Measurements from ENCODE around the gene RNF180. TPM values are rescaled to one million over a fixed set of nuclear protein-coding genes. Genes with fewer than 3 reads are reported as not detected.

Gene RNF180
- total RNA-seq, 1 experiment from 2014 or later, result 3.7 TPM

Other genes with a start within 250 kb of the RNF180 start
- not detected in 2 replicates for gene HTR1A, start 203.4 kb upstream of the RNF180 start, total RNA-seq (2014; rRNA removed; shearing (Covaris generic))